Fibroblast of the conjunctiva (primary cell): ENCODE results near the gene FAT2.
"Not testable (repeated sequence)": the region's sequence is repeated elsewhere in the genome, so short reads cannot be mapped to it uniquely, and the experiment has no call there.

Source experiments
- DNase-seq: peaks from one replicate; pipeline ENCODE4 v3.0.0-alpha.2; 2010; ENCODE audit warnings: low read depth

Gene FAT2

GRCh38 chr5:151611127-151611775 lies 20.1 kb upstream of the FAT2 start:
- no peak for DNase-seq

GRCh38 chr5:151608522-151608921 lies 17.4 kb upstream of the FAT2 start:
- no peak for DNase-seq

- DNase-seq = no peak
Measured at GRCh38 chr5:151607304-151607703, 16.2 kb upstream of the FAT2 start.

GRCh38 chr5:151605559-151605958 lies 14.4 kb upstream of the FAT2 start:
- DNase-seq = no peak

- DNase-seq = no peak
Measured at GRCh38 chr5:151602806-151603205, 11.7 kb upstream of the FAT2 start.

- no peak for DNase-seq
Measured at GRCh38 chr5:151601391-151601790, 10.3 kb upstream of the FAT2 start.

GRCh38 chr5:151600069-151600665 lies 9.0 kb upstream of the FAT2 start:
- DNase-seq = no peak

GRCh38 chr5:151598984-151599383 lies 7.9 kb upstream of the FAT2 start:
- no peak for DNase-seq

GRCh38 chr5:151598549-151598948 lies 7.4 kb upstream of the FAT2 start:
- DNase-seq = no peak

GRCh38 chr5:151597749-151598148 lies 6.6 kb upstream of the FAT2 start:
- no peak for DNase-seq

- no peak for DNase-seq
Measured at GRCh38 chr5:151596828-151597539, 5.9 kb upstream of the FAT2 start.

- DNase-seq = no peak
Measured at GRCh38 chr5:151595411-151595826, 4.3 kb upstream of the FAT2 start.

GRCh38 chr5:151592855-151593408 lies 1.8 kb upstream of the FAT2 start:
- DNase-seq = no peak

- DNase-seq = no peak
Measured at GRCh38 chr5:151589878-151590570, 1.1 kb downstream of the FAT2 start.

- no peak for DNase-seq
Measured at GRCh38 chr5:151587796-151588555, 3.2 kb downstream of the FAT2 start.

- no peak for DNase-seq
Measured at GRCh38 chr5:151585970-151586369, 5.2 kb downstream of the FAT2 start.

GRCh38 chr5:151585344-151585743 lies 5.8 kb downstream of the FAT2 start:
- DNase-seq = not testable (repeated sequence)

GRCh38 chr5:151584057-151584937 lies 6.8 kb downstream of the FAT2 start:
- no peak for DNase-seq

GRCh38 chr5:151581812-151582583 lies 9.1 kb downstream of the FAT2 start:
- no peak for DNase-seq

GRCh38 chr5:151581347-151581746 lies 9.8 kb downstream of the FAT2 start:
- no peak for DNase-seq
